ENCODE measurements around the gene MAP1LC3A. TPM values are rescaled to one million over a fixed set of nuclear protein-coding genes. Genes with fewer than 3 reads are reported as not detected.

The MAP1LC3A gene
- total RNA-seq, 1 donor from 2014 or later, result 137 TPM

DNA sequence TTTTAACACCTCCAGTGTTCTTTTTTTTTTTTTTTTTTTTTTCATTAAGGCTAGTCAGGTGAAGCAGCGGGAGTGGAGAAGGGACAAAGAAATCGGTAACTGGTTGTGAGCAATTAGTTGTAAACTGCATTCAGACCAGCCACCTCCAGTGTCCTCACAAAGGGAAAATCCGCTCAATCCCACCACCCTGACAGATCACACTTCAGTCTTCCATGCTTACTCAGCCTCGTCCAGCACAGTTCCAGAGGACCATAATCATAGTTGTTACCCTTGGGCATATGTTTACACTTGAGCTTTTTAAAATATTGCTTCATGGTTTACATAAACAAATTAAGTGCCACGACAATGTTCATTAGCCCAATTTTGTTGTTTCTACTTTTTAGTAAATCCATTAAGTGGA, 32.1 kb upstream of the MAP1LC3A start:
- intact Hi-C loops (cut with micrococcal nuclease), result no loop called here
- ATAC-seq (no peak), DNase-seq (no peak)

DNA sequence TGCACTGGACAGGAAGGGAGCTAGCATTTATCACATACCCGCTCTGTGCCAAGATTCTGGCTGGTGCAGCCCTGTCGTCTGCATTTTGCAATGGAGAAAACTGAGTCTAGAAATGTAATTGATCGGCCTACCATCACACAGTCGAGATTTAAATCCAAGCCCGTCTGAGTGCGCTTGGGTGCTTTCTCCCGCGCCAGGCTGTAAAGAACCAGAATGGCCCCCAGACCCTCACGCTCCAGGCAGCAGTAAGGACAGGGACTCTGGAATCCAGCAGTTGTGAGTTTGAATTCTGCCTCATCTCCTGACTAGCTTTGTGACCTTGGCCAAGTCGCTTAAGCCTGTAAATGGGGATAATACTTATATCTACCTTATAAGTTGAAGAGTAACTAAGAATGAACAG, 31.5 kb upstream of the MAP1LC3A start:
- no peak for DNase-seq
- no peak for ATAC-seq
- intact Hi-C loops (cut with micrococcal nuclease), result no loop called here

DNA sequence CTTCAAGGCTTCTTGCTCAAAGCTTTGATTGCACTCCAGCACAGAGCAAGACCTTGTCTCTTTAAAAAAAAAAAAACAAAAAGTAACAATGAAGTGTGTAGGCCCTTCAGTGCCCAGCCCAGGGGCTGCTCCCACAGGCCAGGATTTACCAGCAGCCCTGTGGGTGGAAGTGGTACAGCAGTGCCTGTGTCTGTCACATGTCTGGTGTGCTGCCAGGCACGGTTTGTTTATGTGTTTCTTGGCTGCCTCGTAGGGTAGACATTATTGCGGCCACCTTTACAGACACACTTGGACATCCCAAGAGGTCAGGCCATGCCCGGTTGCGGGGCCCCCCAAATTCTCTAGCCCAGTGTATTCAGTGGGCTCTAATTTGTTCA, 29.6 kb upstream of the MAP1LC3A start:
- intact Hi-C loops (cut with micrococcal nuclease), result no loop called here
- ATAC-seq (peak; percentile 74), DNase-seq (peak; percentile 85)

DNA sequence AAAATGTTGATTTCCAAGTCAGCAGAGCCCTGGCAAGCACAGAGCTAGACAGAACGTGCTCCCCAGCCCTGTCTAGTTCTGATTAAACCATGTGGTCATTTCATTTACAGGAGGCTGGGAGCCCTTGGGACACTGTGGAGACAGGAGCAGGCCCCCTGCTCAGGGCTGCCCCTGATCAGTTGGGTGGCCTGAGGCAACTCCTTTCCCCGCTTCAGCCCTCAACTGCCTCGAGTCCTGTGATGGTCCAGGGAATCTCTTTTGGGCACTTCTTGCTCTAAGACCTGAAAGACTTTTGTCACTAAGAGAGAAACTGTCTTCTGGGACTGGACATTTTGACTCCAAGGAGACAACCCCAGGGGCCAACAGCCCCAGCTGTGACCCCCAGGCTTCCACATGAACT, 28.8 kb upstream of the MAP1LC3A start:
- ATAC-seq (no peak), DNase-seq (no peak)
- intact Hi-C loops (cut with micrococcal nuclease), result loop anchor here (10.0 kb wide), 1 partner anchor 175 kb away; the partner anchor contains the start of gene TP53INP2

DNA sequence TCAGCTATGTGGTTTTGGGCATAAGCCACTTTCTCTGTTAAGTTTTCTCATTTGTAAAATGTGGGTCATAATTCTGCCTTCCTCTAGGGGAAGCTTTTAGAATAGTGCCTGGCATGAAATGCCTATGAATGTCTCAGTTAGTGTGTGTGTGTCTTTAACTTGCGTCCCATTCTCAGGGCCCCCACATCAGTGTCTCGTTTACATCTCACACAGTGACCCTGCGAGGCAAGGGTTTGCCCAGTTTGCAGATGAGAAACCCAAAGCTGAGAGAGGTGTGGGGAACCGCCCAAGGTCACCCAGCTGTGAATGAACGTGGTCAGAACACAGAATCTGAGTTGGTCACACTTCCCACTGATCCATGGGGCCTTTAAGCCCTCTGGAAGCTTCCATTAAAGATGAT, 28.2 kb upstream of the MAP1LC3A start:
- no peak for DNase-seq
- ATAC-seq, result no peak
- intact Hi-C loops (cut with micrococcal nuclease), result loop anchor here (10.0 kb wide), 1 partner anchor 174 kb away; the partner anchor contains the start of gene TP53INP2

DNA sequence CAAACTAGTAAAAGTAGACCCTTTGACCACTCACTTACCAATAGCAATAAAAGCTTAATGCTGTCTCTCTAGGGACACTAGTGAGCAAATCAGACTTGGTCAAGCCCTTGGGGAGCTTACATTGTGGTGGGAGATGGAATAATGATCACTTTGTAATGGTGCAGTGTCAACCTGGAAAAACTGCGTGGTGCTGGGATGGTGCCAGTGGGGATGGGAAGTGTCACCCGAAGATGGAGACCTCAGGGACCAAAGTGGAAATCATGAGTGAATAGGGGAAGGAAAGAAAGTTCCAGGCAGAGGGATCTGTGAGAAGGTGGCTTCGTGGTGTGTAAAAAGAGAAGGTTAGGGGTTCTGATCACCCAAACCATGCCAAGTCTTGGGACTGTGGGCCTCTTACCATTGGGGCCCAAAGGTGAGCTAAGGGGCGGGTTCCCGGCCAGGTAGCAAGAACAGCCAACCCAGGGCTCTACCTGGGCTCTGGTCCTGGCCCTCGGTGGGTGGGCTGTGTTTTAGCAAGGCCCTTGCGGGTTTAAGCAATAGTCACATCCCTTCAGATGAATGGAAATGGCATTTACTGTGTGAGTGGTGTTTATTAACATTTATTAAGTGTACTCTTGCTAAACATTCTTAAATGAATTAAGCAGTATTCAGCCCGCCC, 26.8 kb upstream of the MAP1LC3A start:
- DNase-seq, result no peak

DNA sequence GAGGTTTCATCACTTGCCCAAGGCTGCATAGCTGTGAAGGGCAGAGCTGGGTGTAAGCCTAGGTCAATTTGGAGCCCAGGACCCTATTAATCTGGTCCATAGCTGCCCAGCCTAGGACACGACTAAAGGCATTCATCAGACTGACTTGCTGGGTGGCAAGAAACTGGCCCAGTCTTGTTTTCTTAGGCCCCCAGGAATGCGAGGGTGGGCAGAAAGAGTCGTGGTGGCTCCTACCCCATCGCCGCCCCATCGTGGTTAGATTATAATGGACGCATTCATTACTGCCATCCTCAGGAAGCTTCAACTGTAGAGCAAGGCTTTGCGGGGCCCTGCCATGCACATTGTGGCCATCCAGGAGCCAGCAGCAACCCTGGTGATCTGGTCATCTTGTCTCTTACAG, 26.2 kb upstream of the MAP1LC3A start:
- ATAC-seq, result no peak
- DNase-seq, result no peak
- intact Hi-C loops (cut with micrococcal nuclease), result loop anchor here (10.0 kb wide), 1 partner anchor 172 kb away; the partner anchor contains the start of gene TP53INP2

More for the DNA sequence above, 26.8 kb upstream of the MAP1LC3A start:
- intact Hi-C loops (cut with micrococcal nuclease), result loop anchor here (10.0 kb wide), 1 partner anchor 173 kb away; the partner anchor contains the start of gene TP53INP2
- ATAC-seq, result no peak

DNA sequence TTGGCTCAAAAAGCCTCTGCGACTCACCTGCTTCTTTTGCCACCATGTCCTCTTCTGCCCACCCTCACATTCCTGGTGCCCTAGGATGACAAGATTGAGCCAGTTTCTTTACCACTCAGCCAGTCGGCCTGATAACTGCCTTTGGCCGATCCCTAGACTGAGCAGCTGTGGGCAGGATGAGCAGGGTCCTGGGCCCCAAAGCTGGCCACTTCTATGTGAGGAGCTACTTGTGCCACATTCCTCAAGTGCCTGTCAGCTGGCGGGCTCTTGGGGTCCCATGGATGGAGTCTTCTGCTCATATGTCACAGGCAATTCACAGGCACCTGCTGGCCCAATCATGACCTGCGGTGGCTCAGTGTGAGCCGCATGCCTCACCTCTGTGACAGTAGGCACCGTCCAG, 25.8 kb upstream of the MAP1LC3A start:
- intact Hi-C loops (cut with micrococcal nuclease), result loop anchor here (10.0 kb wide), 1 partner anchor 172 kb away; the partner anchor contains the start of gene TP53INP2
- ATAC-seq (no peak), DNase-seq (no peak)

DNA sequence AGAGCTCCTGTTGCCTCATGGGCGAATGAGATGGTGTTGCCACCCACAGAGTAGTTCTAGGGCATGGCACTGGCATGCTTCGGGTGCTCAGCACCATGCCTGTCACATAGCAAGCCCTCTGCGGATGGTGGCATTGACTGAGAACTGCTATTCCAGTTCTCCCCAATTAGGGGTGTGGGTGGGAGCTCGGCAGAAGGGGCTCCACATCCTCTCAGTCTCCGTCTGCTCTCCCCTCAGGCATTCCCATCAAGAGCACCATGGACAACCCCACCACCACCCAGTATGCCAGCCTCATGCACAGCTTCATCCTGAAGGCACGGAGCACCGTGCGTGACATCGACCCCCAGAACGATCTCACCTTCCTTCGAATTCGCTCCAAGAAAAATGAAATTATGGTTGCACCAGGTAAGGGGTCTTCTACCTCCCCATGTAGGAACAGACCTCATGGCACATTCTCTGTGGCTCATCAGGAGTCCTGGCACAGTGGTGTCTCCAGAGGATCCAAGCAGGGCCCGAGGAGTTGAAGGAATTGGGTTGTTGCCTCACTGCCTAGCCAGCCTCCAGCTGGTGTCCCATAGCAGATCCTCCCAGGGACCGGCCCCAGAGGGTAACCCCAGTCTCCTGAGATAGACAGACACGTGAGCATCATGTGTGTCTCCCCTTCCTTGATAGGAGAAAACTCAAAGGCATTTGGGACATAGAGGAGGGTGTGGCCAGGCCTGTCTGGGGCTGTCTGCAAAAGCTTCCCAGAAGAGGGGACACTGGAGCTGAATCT, 23.9 kb upstream of the MAP1LC3A start:
- DNase-seq, result no peak
- no peak for ATAC-seq
- intact Hi-C loops (cut with micrococcal nuclease), result loop anchor here (10.0 kb wide), 1 partner anchor 170 kb away; the partner anchor contains the start of gene TP53INP2

DNA sequence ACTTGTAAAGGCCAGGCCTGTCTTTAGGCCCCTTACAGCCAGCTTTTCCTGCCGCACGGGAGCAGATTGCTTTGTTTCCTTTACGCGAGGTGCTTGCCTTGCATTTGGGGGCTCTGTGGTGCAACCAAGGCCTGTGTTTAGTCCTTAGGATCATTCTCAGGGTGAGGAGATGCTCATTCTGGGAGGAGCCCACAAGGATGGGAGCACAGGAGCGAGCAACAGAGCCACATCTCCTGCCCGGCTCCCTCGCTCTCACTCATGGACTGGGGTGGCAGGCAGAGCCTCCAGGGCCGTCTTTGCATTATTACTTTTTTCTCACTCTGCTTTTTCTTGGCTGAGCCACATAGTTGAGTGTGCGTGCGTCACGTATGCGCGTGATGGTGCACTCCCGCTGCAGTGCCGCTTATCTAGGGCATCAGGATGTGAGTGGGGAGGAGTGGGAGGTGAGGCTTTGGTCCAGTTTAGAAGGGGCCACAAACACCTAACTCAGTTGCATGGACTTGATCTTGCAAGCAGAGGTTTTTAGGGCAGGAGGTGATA, 23.1 kb upstream of the MAP1LC3A start:
- no peak for ATAC-seq
- DNase-seq, result no peak
- intact Hi-C loops (cut with micrococcal nuclease), result loop anchor here (10.0 kb wide), 1 partner anchor 169 kb away; the partner anchor contains the start of gene TP53INP2

DNA sequence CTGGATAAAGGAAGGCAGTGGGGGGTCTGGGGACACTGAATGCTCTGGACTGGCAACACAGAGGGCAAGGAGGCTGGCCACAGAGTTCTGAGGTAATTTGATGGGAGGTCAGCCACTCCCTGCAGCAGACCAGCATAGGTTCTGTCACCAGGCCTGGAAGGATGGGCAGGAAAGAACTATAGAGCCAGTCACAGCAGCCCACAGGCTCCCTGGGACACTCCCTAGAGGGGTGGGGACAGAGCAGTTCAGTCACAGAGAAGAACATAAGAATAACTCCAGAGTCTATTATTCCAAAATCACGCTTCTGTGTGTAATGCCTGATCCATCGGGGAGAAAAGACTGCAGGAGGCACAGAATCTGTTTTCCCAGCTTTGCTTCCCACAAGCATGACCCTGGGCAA, 22.7 kb upstream of the MAP1LC3A start:
- intact Hi-C loops (cut with micrococcal nuclease), result loop anchor here (10.0 kb wide), 1 partner anchor 169 kb away; the partner anchor contains the start of gene TP53INP2
- ATAC-seq (no peak), DNase-seq (no peak)

DNA sequence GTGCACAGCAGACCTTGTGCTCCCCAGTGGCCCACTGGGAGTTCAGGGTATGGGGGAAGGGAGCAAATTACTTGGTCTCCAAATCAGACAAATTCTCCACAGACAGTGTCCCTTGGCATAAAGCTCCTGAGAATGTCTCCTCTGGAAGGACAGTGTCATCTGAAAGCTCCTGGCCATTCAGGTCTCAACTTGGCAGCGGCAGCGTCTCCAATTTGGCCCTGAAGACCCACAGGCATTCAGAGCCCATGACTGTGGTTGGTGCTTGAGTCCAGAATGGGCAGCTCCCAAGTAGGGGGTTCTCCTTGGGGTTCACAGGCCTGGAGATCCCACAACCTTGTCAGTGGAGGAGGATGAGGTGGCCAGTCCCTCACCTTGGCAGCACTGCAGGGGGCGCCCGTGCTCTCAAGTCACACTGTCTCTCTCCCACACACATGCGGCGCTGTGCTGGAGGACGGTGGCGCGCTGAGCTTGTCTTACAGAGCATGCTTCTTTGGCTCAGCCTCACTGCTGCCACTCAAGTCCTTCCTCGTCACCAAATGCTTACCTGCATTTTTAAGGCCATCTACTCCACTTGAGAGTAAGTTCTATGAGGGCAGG, 21.6 kb upstream of the MAP1LC3A start:
- intact Hi-C loops (cut with micrococcal nuclease), result loop anchor here (10.0 kb wide), 1 partner anchor 168 kb away; the partner anchor contains the start of gene TP53INP2
- peak; percentile 83 for DNase-seq
- peak; percentile 72 for ATAC-seq

DNA sequence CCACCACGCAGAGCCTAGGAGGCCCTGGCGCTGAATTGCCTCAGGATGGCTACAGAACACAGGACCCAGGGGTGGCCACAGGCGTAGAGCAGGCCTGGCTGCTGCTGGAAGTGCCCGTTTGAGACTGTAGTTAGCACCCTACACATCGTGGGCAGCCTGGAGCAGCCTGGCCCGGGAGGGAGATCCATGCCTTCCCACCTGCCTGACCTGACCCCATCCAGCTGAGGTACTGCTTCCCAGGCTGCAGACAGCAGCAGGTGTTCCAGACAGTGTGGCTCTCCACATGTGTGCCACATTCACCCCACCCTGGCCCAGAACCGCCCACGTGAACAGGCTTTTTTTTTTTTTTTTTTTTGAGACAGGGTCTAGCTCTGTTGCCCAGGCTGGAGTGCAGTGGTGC, 20.9 kb upstream of the MAP1LC3A start:
- DNase-seq, result no peak
- intact Hi-C loops (cut with micrococcal nuclease), result loop anchor here (10.0 kb wide), 1 partner anchor 167 kb away; the partner anchor contains the start of gene TP53INP2
- ATAC-seq, result no peak

DNA sequence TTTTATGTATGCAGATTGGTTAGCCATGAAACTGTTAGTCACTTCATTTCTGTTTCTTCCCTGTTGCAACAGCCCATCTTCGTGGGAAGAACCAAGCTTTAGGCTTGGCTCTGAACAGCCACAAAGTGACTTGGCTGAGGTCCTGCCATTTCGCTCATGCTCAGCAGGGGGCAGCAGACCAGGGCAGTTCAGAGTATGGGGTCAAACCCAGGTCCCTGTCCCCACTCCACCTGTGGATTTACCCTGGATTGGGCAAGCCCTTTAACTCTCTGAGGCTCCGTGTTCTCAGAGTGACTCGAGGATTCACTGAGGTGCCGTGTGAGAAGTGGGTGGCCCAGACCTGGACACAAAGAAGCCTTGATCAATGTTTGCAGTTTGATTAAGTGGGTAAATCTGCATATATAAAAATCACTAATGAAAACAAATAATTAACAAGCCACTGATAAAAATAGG, 19.8 kb upstream of the MAP1LC3A start:
- DNase-seq (peak; percentile 71), ATAC-seq (peak; percentile 57)
- intact Hi-C loops (cut with micrococcal nuclease), result loop anchor here (10.0 kb wide), 1 partner anchor 166 kb away; the partner anchor contains the start of gene TP53INP2

DNA sequence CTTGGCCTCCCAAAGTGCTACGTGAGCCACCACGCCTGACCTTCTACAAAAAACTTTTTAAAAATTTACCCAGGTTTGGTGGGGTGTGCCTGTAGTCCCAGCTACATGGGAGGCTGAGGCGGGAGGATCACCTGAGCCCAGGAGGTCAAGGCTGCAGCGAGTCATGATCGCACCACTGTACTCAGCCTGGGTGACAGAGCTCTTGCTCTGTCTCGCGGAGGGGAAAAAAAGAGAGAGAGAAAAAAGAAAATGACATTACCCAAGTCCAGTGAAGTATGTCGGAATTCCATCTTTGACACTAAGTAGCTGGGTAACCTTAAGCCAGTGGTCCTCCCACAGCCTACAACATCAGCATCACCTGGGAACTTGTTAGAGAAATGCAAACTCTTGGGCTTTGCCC, 18.8 kb upstream of the MAP1LC3A start:
- no peak for DNase-seq
- intact Hi-C loops (cut with micrococcal nuclease), result loop anchor here (10.0 kb wide), 1 partner anchor 165 kb away; the partner anchor contains the start of gene TP53INP2
- ATAC-seq, result no peak

DNA sequence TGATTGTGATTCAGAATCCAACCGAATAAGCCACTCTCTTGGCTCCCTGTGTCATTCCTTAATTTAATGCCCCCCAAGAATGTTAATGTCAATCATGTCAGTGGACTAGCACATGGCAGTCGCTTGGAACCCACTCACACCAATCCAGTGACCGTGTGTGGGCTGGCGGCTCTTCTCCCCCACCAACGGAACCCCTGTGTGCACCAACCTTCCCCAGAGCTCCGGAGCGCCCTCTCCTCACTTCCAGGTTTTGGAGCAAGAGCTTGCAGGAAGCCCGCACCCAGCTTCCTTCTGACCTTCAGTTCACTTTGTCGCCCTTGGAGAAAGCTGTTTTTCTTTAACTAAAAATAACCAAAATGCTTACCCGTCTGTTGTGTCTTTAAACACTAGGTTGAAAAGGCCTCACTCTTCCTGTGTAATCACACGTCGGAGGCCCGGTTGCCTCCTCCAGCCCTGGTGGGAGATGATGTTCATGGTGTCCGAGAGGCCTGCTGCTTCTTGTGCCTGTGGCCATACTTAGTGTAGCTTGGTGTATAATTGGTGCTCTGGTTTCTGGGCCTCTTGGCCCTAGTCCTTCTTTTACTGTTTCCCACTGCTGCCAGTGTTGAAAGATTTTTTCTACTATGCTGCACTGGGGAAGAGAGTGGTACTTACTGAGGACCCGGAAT, 17.8 kb upstream of the MAP1LC3A start:
- DNase-seq (no peak), ATAC-seq (no peak)
- intact Hi-C loops (cut with micrococcal nuclease), result no loop called here

DNA sequence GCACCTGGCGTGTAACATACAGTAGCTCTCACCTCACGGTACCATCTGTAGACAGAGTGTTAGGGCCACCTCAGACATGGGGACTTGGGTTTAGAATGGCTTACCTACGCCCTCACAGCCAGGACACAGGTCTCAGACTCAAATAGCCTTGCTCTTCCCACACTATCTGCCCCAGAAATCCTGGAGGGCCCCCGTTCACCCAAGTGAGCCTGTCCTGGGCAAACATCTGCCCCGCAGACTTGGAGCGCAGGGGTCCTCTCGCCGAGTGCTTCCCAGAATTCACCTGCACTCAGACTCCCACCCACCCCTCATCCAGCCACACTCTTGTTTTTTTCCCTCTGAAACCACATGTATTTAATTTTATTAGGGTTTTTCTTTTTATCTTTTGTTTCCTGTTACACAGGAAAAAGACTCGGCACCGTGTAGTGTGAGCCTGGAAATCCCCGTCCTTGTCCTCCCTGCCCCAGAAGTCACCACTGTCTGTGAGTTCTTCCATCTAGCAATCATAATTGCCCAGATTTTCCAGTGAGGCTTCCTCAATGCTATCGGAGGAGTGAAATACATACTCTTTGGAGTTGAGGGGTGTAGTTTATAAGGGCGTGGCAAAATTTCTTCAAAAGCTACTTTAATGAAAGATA, 17.1 kb upstream of the MAP1LC3A start:
- intact Hi-C loops (cut with micrococcal nuclease), result no loop called here
- no peak for DNase-seq
- no peak for ATAC-seq

DNA sequence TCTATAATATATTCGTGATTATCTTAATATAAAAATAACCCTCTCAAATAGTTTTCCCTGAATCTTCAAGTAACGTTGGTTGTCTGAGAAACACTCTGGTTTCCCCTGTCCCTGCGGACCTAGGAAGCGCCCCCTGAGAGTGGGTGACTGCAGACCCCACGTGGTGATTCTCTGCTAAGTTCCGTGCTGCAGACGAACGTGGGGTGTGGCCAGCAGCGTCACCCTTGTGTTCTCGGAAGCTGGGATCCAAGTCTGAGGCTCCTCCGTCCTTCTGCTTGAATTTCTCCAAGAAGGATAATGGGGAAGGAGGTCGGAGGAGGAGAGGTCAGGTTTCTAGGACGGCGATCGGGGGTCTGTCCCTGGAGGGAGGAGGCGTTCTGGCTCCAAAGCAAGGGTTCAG, 16.6 kb upstream of the MAP1LC3A start:
- intact Hi-C loops (cut with micrococcal nuclease), result no loop called here
- ATAC-seq (no peak), DNase-seq (no peak)

Measured in left ventricle myocardium superior (tissue), 1 donor.